HUES6 (cell line): ENCODE measurements around the gene ORM1.
"Not testable (repeated sequence)": the region's sequence is repeated elsewhere in the genome, so short reads cannot be mapped to it uniquely, and the experiment has no call there.

Experiments used
- H3K27ac ChIP-seq: 2 replicates; pipeline ENCODE4 v1.7.0; 2013; ENCODE audit warnings: low read depth, mild to moderate bottlenecking, low read length, inconsistent platforms
- H3K27me3 ChIP-seq: 2 replicates; pipeline ENCODE4 v1.6.1; 2013; ENCODE audit warnings: low read length; ENCODE audit not compliant: control insufficient read depth, insufficient read depth
- H3K36me3 ChIP-seq: 2 replicates; pipeline ENCODE4 v1.6.1; 2013; ENCODE audit warnings: low read length; ENCODE audit not compliant: control insufficient read depth, insufficient read depth
- H3K4me1 ChIP-seq: 2 replicates; pipeline ENCODE4 v1.6.1; 2013; ENCODE audit warnings: low read length; ENCODE audit not compliant: control insufficient read depth, insufficient read depth
- H3K4me3 ChIP-seq: 2 replicates; pipeline ENCODE4 v1.5.1; 2013; ENCODE audit warnings: low read depth, low read length
- H3K9ac ChIP-seq: one replicate; pipeline ENCODE4 v1.6.1; 2013; ENCODE audit warnings: mild to moderate bottlenecking, low read length
- H3K9me3 ChIP-seq: 2 replicates; pipeline ENCODE4 v1.6.1; 2013; ENCODE audit warnings: low read depth, low read length; ENCODE audit not compliant: control insufficient read depth, insufficient read depth

Gene ORM1

GRCh38 chr9:114328937-114329624, 6.2 kb downstream of the ORM1 start:
- not testable (repeated sequence) for H3K36me3 ChIP-seq, H3K9ac ChIP-seq, H3K27ac ChIP-seq, H3K4me1 ChIP-seq, H3K4me3 ChIP-seq, H3K9me3 ChIP-seq, H3K27me3 ChIP-seq

- not testable (repeated sequence) for H3K9me3 ChIP-seq, H3K27ac ChIP-seq, H3K4me3 ChIP-seq, H3K27me3 ChIP-seq, H3K36me3 ChIP-seq, H3K4me1 ChIP-seq, H3K9ac ChIP-seq
Measured at GRCh38 chr9:114329625-114330022, 6.7 kb downstream of the ORM1 start, which contains the start of gene ORM2. Gene ORM2, plus strand, starts transcription at chr9:114329869. Its CDS starts 36 bp downstream, at chr9:114329905.

- Histone ChIP-seq H3K4me3 (no peak overlapping the region), H3K4me1 (no peaks in the 10 kb centered on the region), H3K9me3 (no peaks in the 10 kb centered on the region), H3K9ac (no peak overlapping the region), H3K27me3 (no peaks in the 10 kb centered on the region), H3K36me3 (peaks cover 7% of the 10 kb centered on the region), H3K27ac (no peak overlapping the region)
Measured at GRCh38 chr9:114330636-114331035, 7.7 kb downstream of the ORM1 start.

GRCh38 chr9:114331229-114332195, 8.6 kb downstream of the ORM1 start:
- not testable (repeated sequence) for H3K4me1 ChIP-seq, H3K4me3 ChIP-seq, H3K27me3 ChIP-seq, H3K27ac ChIP-seq, H3K36me3 ChIP-seq, H3K9me3 ChIP-seq, H3K9ac ChIP-seq

GRCh38 chr9:114332474-114333040, 9.7 kb downstream of the ORM1 start:
- not testable (repeated sequence) for H3K27me3 ChIP-seq, H3K4me1 ChIP-seq, H3K27ac ChIP-seq, H3K9me3 ChIP-seq, H3K9ac ChIP-seq, H3K4me3 ChIP-seq
- peaks cover 15% of the 10 kb centered on the region for H3K36me3 ChIP-seq

GRCh38 chr9:114333718-114334117, 10.8 kb downstream of the ORM1 start:
- peaks cover 25% of the 10 kb centered on the region for H3K36me3 ChIP-seq
- not testable (repeated sequence) for H3K9ac ChIP-seq, H3K4me1 ChIP-seq, H3K27me3 ChIP-seq, H3K27ac ChIP-seq, H3K4me3 ChIP-seq, H3K9me3 ChIP-seq

- Histone ChIP-seq H3K27me3 (no peaks in the 10 kb centered on the region), H3K4me1 (no peaks in the 10 kb centered on the region; the same call in 1 of the 2 replicates), H3K27ac (no peak overlapping the region), H3K9me3 (no peaks in the 10 kb centered on the region), H3K9ac (no peak overlapping the region), H3K36me3 (peaks cover 28% of the 10 kb centered on the region), H3K4me3 (no peak overlapping the region)
Measured at GRCh38 chr9:114334490-114334889, 11.6 kb downstream of the ORM1 start.

- Histone ChIP-seq H3K36me3 (peaks cover 37% of the 10 kb centered on the region), H3K27me3 (no peaks in the 10 kb centered on the region), H3K9me3 (no peaks in the 10 kb centered on the region), H3K4me1 (no peaks in the 10 kb centered on the region; the same call in 1 of the 2 replicates), H3K27ac (no peak overlapping the region), H3K4me3 (no peak overlapping the region), H3K9ac (no peak overlapping the region)
Measured at GRCh38 chr9:114335745-114336144, 12.8 kb downstream of the ORM1 start.

- Histone ChIP-seq H3K27ac (no peak overlapping the region), H3K9me3 (no peaks in the 10 kb centered on the region), H3K4me3 (no peak overlapping the region), H3K27me3 (no peaks in the 10 kb centered on the region), H3K9ac (no peak overlapping the region), H3K4me1 (no peaks in the 10 kb centered on the region; the same call in 1 of the 2 replicates), H3K36me3 (peaks cover 41% of the 10 kb centered on the region)
Measured at GRCh38 chr9:114336157-114336556, 13.3 kb downstream of the ORM1 start.

- Histone ChIP-seq H3K27me3 (no peaks in the 10 kb centered on the region), H3K36me3 (peaks cover 48% of the 10 kb centered on the region), H3K4me1 (no peaks in the 10 kb centered on the region; the same call in 1 of the 2 replicates), H3K4me3 (no peak overlapping the region), H3K9ac (no peak overlapping the region), H3K27ac (no peak overlapping the region), H3K9me3 (no peaks in the 10 kb centered on the region)
Measured at GRCh38 chr9:114336699-114337395, 13.9 kb downstream of the ORM1 start.
